Activated naive CD4-positive, alpha-beta T cell treated with anti-CD3 and anti-CD28 coated beads, Interleukin-2, amount 50 U/mL, for 72 hours (primary cell): ENCODE results near the gene OR5AK2. TPM values are rescaled to one million over a fixed set of nuclear protein-coding genes. Genes with fewer than 3 reads are reported as not detected.

ENCODE experiments used
- total RNA-seq, 2 donors: library from RNA; stranded (reverse); gene quantifications; one replicate each; pipeline ENCODE4 v1.2.3, GENCODE V29; 2022

The OR5AK2 gene
- total RNA-seq, 2 donors from 2014 or later = not detected

Other genes with a start within 250 kb of the OR5AK2 start
- not detected for gene OR9G4, start 240.2 kb upstream of the OR5AK2 start, total RNA-seq
- not detected for gene LRRC55, start 193.0 kb downstream of the OR5AK2 start, total RNA-seq
- not detected for gene APLNR, start 248.3 kb downstream of the OR5AK2 start, total RNA-seq